Fibroblast of villous mesenchyme (primary cell): ENCODE results near the gene ZBTB7A. TPM values are rescaled to one million over a fixed set of nuclear protein-coding genes. Genes with fewer than 3 reads are reported as not detected.

Experiments
- DNase-seq: peaks from one replicate; pipeline ENCODE4 v3.0.0-alpha.2; 2010; ENCODE audit warnings: low read depth
- H3K4me3 ChIP-seq: 2 replicates; pipeline ENCODE4 v1.5.1; 2011; ENCODE audit warnings: low read depth, mild to moderate bottlenecking, low read length
- CTCF ChIP-seq: IDR thresholded peaks from 2 replicates; pipeline ENCODE4 v1.5.1; 2012; ENCODE audit warnings: low read depth, mild to moderate bottlenecking, low read length; ENCODE audit not compliant: insufficient read depth
- total RNA-seq: library from RNA; depleted of rRNA; stranded (reverse); fragments of >200 nt; gene quantifications from 2 replicates; pipeline ENCODE4 v1.2.3, GENCODE V29; 2012

The ZBTB7A gene
- total RNA-seq, 1 donor, result 31.5 TPM

GRCh38 chr19:4068047-4068966 is 1.6 kb upstream of the ZBTB7A start:
- peak overlapping the region; percentile 84 for H3K4me3 ChIP-seq
- DNase-seq, result no peak
- TF ChIP-seq CTCF, result no peak

- peak overlapping the region; percentile 84 for H3K4me3 ChIP-seq
- DNase-seq, result no peak
- TF ChIP-seq CTCF, result no peak
Measured at GRCh38 chr19:4067396-4068046, 822 bp upstream of the ZBTB7A start.

- DNase-seq, result no peak
- H3K4me3 ChIP-seq, result peak overlapping the region; percentile 84
- TF ChIP-seq CTCF, result no peak
Measured at GRCh38 chr19:4066176-4066606, 508 bp downstream of the ZBTB7A start.

GRCh38 chr19:4065430-4066175 is 1.1 kb downstream of the ZBTB7A start:
- no peak for TF ChIP-seq CTCF
- peak; percentile 98 for DNase-seq
- peak overlapping the region; percentile 84 for H3K4me3 ChIP-seq

- no peak for TF ChIP-seq CTCF
- peak overlapping the region; percentile 70 for H3K4me3 ChIP-seq
- no peak for DNase-seq
Measured at GRCh38 chr19:4064496-4065260, 2.0 kb downstream of the ZBTB7A start.

- no peak for TF ChIP-seq CTCF
- peak overlapping the region; percentile 70 for H3K4me3 ChIP-seq
- DNase-seq, result no peak
Measured at GRCh38 chr19:4064149-4064495, 2.6 kb downstream of the ZBTB7A start.
